ENCODE measurements around the gene LSM6.

- no peak for TF ChIP-seq ZNF274 (IDR thresholded peaks at IDR 0.05; ENCODE audit: low read depth, low read length)
- TF ChIP-seq YY1 (IDR thresholded peaks at IDR 0.05; ENCODE audit: insufficient read depth, insufficient read length), result no peak
These were observed 37.3 kb downstream of the LSM6 start for GRCh38 chr4:146212781-146213180.

All from NT2/D1 (cell line).